Measurements from ENCODE around the gene CACNA2D4.

The CACNA2D4 gene

GRCh38 chr12:1870998-1871917, 47.2 kb downstream of the CACNA2D4 start:
- Histone ChIP-seq H2BK12ac (ENCODE audit: low read length in 2 of 2) (no peak overlapping the region), H2BK5ac (ENCODE audit: low read depth, low read length, poor library complexity, severe bottlenecking) (no peak overlapping the region), H3K14ac (ENCODE audit: low read length in 2 of 2) (peak overlapping the region in 1 of 2 experiments; percentile 15), H3K4ac (ENCODE audit: low read depth in 1 of 2, low read length in 2 of 2) (no peak overlapping the region), H4K8ac (ENCODE audit: low read length) (no peak overlapping the region), H3K9me3 (ENCODE audit: control insufficient read depth, low read length) (peaks cover 26% of the 10 kb centered on the region), H3K4me3 (ENCODE audit: insufficient read depth in 1 of 2, low read depth in 1 of 2, low read length in 2 of 2) (no peak overlapping the region), H3K27me3 (ENCODE audit: control insufficient read depth in 1 of 2, insufficient read depth in 1 of 2, low read length in 2 of 2) (peaks cover 28 to 65% of the 10 kb centered on the region in 2 experiments), H2BK15ac (ENCODE audit: low read depth, poor library complexity, severe bottlenecking) (no peak overlapping the region), H2AK5ac (ENCODE audit: low read length, severe bottlenecking) (no peak overlapping the region), H3K9ac (ENCODE audit: low read length) (no peak overlapping the region), H4K91ac (ENCODE audit: low read length) (peak overlapping the region; percentile 73), H3K36me3 (ENCODE audit: control insufficient read depth in 1 of 2, insufficient read depth in 2 of 2, low read depth in 1 of 2, low read length in 2 of 2) (no peaks in the 10 kb centered on the region), H2AFZ (ENCODE audit: low read depth, low read length) (no peak overlapping the region), H3K23ac (ENCODE audit: low read length in 2 of 2) (no peak overlapping the region), H3K4me1 (ENCODE audit: control insufficient read depth, insufficient read depth, low read depth, low read length) (no peaks in the 10 kb centered on the region), H3K18ac (ENCODE audit: low read depth in 1 of 2, low read length in 2 of 2) (peak overlapping the region in 1 of 2 experiments; percentile 15), H3K4me2 (ENCODE audit: low read length, poor library complexity, severe bottlenecking) (no peak overlapping the region), H2BK120ac (ENCODE audit: low read depth, low read length) (no peak overlapping the region), H3K79me1 (replicated peaks; ENCODE audit: low read length, poor library complexity, severe bottlenecking) (no peaks in the 10 kb centered on the region), H3K27ac (ENCODE audit: low read length, poor library complexity, severe bottlenecking) (no peak overlapping the region)
- no peak for DNase-seq
- 86% methylated on average over 24 of the region's 24 CpGs for WGBS

- no peak overlapping the region for H2BK12ac ChIP-seq (ENCODE audit: low read length in 2 of 2)
- H3K9me3 ChIP-seq (ENCODE audit: control insufficient read depth, low read length): peaks cover 26% of the 10 kb centered on the region
- H3K4ac ChIP-seq (ENCODE audit: low read depth in 1 of 2, low read length in 2 of 2): no peak overlapping the region
- H3K4me2 ChIP-seq (ENCODE audit: low read length, poor library complexity, severe bottlenecking): no peak overlapping the region
- H3K79me1 ChIP-seq (replicated peaks; ENCODE audit: low read length, poor library complexity, severe bottlenecking): no peaks in the 10 kb centered on the region
- no peak overlapping the region for H2BK120ac ChIP-seq (ENCODE audit: low read depth, low read length)
- H3K27ac ChIP-seq (ENCODE audit: low read length, poor library complexity, severe bottlenecking): no peak overlapping the region
- 76% methylated on average over 7 of the region's 7 CpGs for WGBS
- no peak overlapping the region for H3K23ac ChIP-seq (ENCODE audit: low read length in 2 of 2)
- H3K4me3 ChIP-seq (ENCODE audit: insufficient read depth in 1 of 2, low read depth in 1 of 2, low read length in 2 of 2): no peak overlapping the region
- no peak overlapping the region for H2BK15ac ChIP-seq (ENCODE audit: low read depth, poor library complexity, severe bottlenecking)
- peaks cover 19 to 58% of the 10 kb centered on the region in 2 experiments for H3K27me3 ChIP-seq (ENCODE audit: control insufficient read depth in 1 of 2, insufficient read depth in 1 of 2, low read length in 2 of 2)
- H3K4me1 ChIP-seq (ENCODE audit: control insufficient read depth, insufficient read depth, low read depth, low read length): no peaks in the 10 kb centered on the region
- no peak overlapping the region for H3K14ac ChIP-seq (ENCODE audit: low read length in 2 of 2)
- H2AFZ ChIP-seq (ENCODE audit: low read depth, low read length): no peak overlapping the region
- H3K9ac ChIP-seq (ENCODE audit: low read length): no peak overlapping the region
- no peak overlapping the region for H4K8ac ChIP-seq (ENCODE audit: low read length)
- H3K36me3 ChIP-seq (ENCODE audit: control insufficient read depth in 1 of 2, insufficient read depth in 2 of 2, low read depth in 1 of 2, low read length in 2 of 2): no peaks in the 10 kb centered on the region
- no peak overlapping the region for H4K91ac ChIP-seq (ENCODE audit: low read length)
- no peak for DNase-seq
- no peak overlapping the region for H2AK5ac ChIP-seq (ENCODE audit: low read length, severe bottlenecking)
- no peak overlapping the region for H2BK5ac ChIP-seq (ENCODE audit: low read depth, low read length, poor library complexity, severe bottlenecking)
- H3K18ac ChIP-seq (ENCODE audit: low read depth in 1 of 2, low read length in 2 of 2): no peak overlapping the region
These were observed 48.4 kb downstream of the CACNA2D4 start for GRCh38 chr12:1870086-1870485.

GRCh38 chr12:1869145-1869544, 49.3 kb downstream of the CACNA2D4 start:
- no peak overlapping the region for H3K23ac ChIP-seq (ENCODE audit: low read length in 2 of 2)
- no peak overlapping the region for H3K18ac ChIP-seq (ENCODE audit: low read depth in 1 of 2, low read length in 2 of 2)
- H3K4me3 ChIP-seq (ENCODE audit: insufficient read depth in 1 of 2, low read depth in 1 of 2, low read length in 2 of 2): no peak overlapping the region
- H3K4me2 ChIP-seq (ENCODE audit: low read length, poor library complexity, severe bottlenecking): no peak overlapping the region
- no peak overlapping the region for H3K14ac ChIP-seq (ENCODE audit: low read length in 2 of 2)
- peaks cover 12 to 55% of the 10 kb centered on the region in 2 experiments for H3K27me3 ChIP-seq (ENCODE audit: control insufficient read depth in 1 of 2, insufficient read depth in 1 of 2, low read length in 2 of 2)
- 88% methylated on average over 10 of the region's 10 CpGs for WGBS
- H2BK120ac ChIP-seq (ENCODE audit: low read depth, low read length): no peak overlapping the region
- H3K9ac ChIP-seq (ENCODE audit: low read length): no peak overlapping the region
- H3K27ac ChIP-seq (ENCODE audit: low read length, poor library complexity, severe bottlenecking): no peak overlapping the region
- H2BK5ac ChIP-seq (ENCODE audit: low read depth, low read length, poor library complexity, severe bottlenecking): no peak overlapping the region
- no peaks in the 10 kb centered on the region for H3K79me1 ChIP-seq (replicated peaks; ENCODE audit: low read length, poor library complexity, severe bottlenecking)
- no peak overlapping the region for H4K91ac ChIP-seq (ENCODE audit: low read length)
- H3K4me1 ChIP-seq (ENCODE audit: control insufficient read depth, insufficient read depth, low read depth, low read length): no peaks in the 10 kb centered on the region
- no peak overlapping the region for H2BK15ac ChIP-seq (ENCODE audit: low read depth, poor library complexity, severe bottlenecking)
- H2AFZ ChIP-seq (ENCODE audit: low read depth, low read length): no peak overlapping the region
- H3K4ac ChIP-seq (ENCODE audit: low read depth in 1 of 2, low read length in 2 of 2): no peak overlapping the region
- no peaks in the 10 kb centered on the region for H3K36me3 ChIP-seq (ENCODE audit: control insufficient read depth in 1 of 2, insufficient read depth in 2 of 2, low read depth in 1 of 2, low read length in 2 of 2)
- no peak overlapping the region for H2BK12ac ChIP-seq (ENCODE audit: low read length in 2 of 2)
- H2AK5ac ChIP-seq (ENCODE audit: low read length, severe bottlenecking): no peak overlapping the region
- H4K8ac ChIP-seq (ENCODE audit: low read length): no peak overlapping the region
- no peak for DNase-seq
- H3K9me3 ChIP-seq (ENCODE audit: control insufficient read depth, low read length): peaks cover 26% of the 10 kb centered on the region

- Histone ChIP-seq H3K9ac (ENCODE audit: low read length) (no peak overlapping the region), H3K9me3 (ENCODE audit: control insufficient read depth, low read length) (peaks cover 26% of the 10 kb centered on the region), H2BK5ac (ENCODE audit: low read depth, low read length, poor library complexity, severe bottlenecking) (no peak overlapping the region), H2BK15ac (ENCODE audit: low read depth, poor library complexity, severe bottlenecking) (no peak overlapping the region), H3K18ac (ENCODE audit: low read depth in 1 of 2, low read length in 2 of 2) (peak overlapping the region in 1 of 2 experiments; percentile 37), H2BK120ac (ENCODE audit: low read depth, low read length) (no peak overlapping the region), H3K14ac (ENCODE audit: low read length in 2 of 2) (no peak overlapping the region), H3K27me3 (ENCODE audit: control insufficient read depth in 1 of 2, insufficient read depth in 1 of 2, low read length in 2 of 2) (peaks cover 13 to 53% of the 10 kb centered on the region in 2 experiments), H2AFZ (ENCODE audit: low read depth, low read length) (no peak overlapping the region), H3K23ac (ENCODE audit: low read length in 2 of 2) (no peak overlapping the region), H4K91ac (ENCODE audit: low read length) (peak overlapping the region; percentile 34), H3K27ac (ENCODE audit: low read length, poor library complexity, severe bottlenecking) (no peak overlapping the region), H2AK5ac (ENCODE audit: low read length, severe bottlenecking) (no peak overlapping the region), H3K4me2 (ENCODE audit: low read length, poor library complexity, severe bottlenecking) (no peak overlapping the region), H3K4ac (ENCODE audit: low read depth in 1 of 2, low read length in 2 of 2) (no peak overlapping the region), H3K36me3 (ENCODE audit: control insufficient read depth in 1 of 2, insufficient read depth in 2 of 2, low read depth in 1 of 2, low read length in 2 of 2) (no peaks in the 10 kb centered on the region), H3K79me1 (replicated peaks; ENCODE audit: low read length, poor library complexity, severe bottlenecking) (no peaks in the 10 kb centered on the region), H3K4me3 (ENCODE audit: insufficient read depth in 1 of 2, low read depth in 1 of 2, low read length in 2 of 2) (no peak overlapping the region), H2BK12ac (ENCODE audit: low read length in 2 of 2) (peak overlapping the region in 1 of 2 experiments; percentile 45), H3K4me1 (ENCODE audit: control insufficient read depth, insufficient read depth, low read depth, low read length) (no peaks in the 10 kb centered on the region), H4K8ac (ENCODE audit: low read length) (no peak overlapping the region)
- DNase-seq: peak; percentile 75
- WGBS: 58% methylated on average over 22 of the region's 32 CpGs
These were observed 53.1 kb downstream of the CACNA2D4 start for GRCh38 chr12:1865284-1865866.

Measured in mesenchymal stem cell (in vitro differentiated cells and primary cell).